Mesendoderm (in vitro differentiated cells): Measurements from ENCODE around the gene SPECC1.

Experiments
- DNase-seq: peaks from one replicate; pipeline ENCODE4 v3.0.0; 2013
- H2AK5ac ChIP-seq: 2 replicates; pipeline ENCODE4 v1.6.1; 2013; ENCODE audit warnings: low read length, inconsistent platforms
- H2BK120ac ChIP-seq: 2 replicates; pipeline ENCODE4 v1.6.1; 2013; ENCODE audit warnings: low read depth, mild to moderate bottlenecking, low read length, moderate library complexity, mixed read lengths
- H2BK15ac ChIP-seq: replicated peaks from 2 replicates; pipeline ENCODE4 v1.6.1; 2013; ENCODE audit warnings: low read depth, mild to moderate bottlenecking, moderate library complexity
- H2BK5ac ChIP-seq: 2 replicates; pipeline ENCODE4 v1.6.1; 2013; ENCODE audit warnings: low read length, inconsistent platforms
- H3K18ac ChIP-seq: 2 replicates; pipeline ENCODE4 v1.6.1; 2013; ENCODE audit warnings: mild to moderate bottlenecking, low read length, mixed read lengths
- H3K23ac ChIP-seq: one replicate; pipeline ENCODE4 v1.6.1; 2013; ENCODE audit warnings: low read length
- H3K27ac ChIP-seq: 2 replicates; pipeline ENCODE4 v1.5.1; 2013; ENCODE audit warnings: low read depth, mild to moderate bottlenecking, inconsistent platforms, low read length, moderate library complexity
- H3K27me3 ChIP-seq: 2 replicates; pipeline ENCODE4 v1.6.1; 2013; ENCODE audit warnings: low read length, control low read depth, mild to moderate bottlenecking, inconsistent platforms; ENCODE audit not compliant: insufficient read depth, poor library complexity
- H3K36me3 ChIP-seq: 2 replicates; pipeline ENCODE4 v1.6.1; 2013; ENCODE audit warnings: low read length, inconsistent platforms; ENCODE audit not compliant: control insufficient read depth, insufficient read depth
- H3K4ac ChIP-seq: one replicate; pipeline ENCODE4 v1.6.1; 2013; ENCODE audit warnings: low read depth, mild to moderate bottlenecking, low read length, moderate library complexity
- H3K4me1 ChIP-seq: 2 replicates; pipeline ENCODE4 v1.6.1; 2013; ENCODE audit warnings: low read depth, low read length, inconsistent platforms; ENCODE audit not compliant: control insufficient read depth
- H3K4me2 ChIP-seq: 2 replicates; pipeline ENCODE4 v1.6.1; 2013; ENCODE audit warnings: low read length
- H3K4me3 ChIP-seq: 2 replicates; pipeline ENCODE4 v1.5.1; 2013; ENCODE audit warnings: mild to moderate bottlenecking, low read length
- H3K56ac ChIP-seq: one replicate; pipeline ENCODE4 v1.6.1; 2013; ENCODE audit warnings: low read length
- H3K79me1 ChIP-seq: 2 replicates; pipeline ENCODE4 v1.6.1; 2013; ENCODE audit warnings: low read length, inconsistent platforms
- H3K79me2 ChIP-seq: 2 replicates; pipeline ENCODE4 v1.6.1; 2013; ENCODE audit warnings: mild to moderate bottlenecking, low read length; ENCODE audit not compliant: control insufficient read depth, insufficient read depth
- H3K9ac ChIP-seq: 2 replicates; pipeline ENCODE4 v1.6.1; 2013; ENCODE audit warnings: low read length, inconsistent platforms
- H4K5ac ChIP-seq: one replicate; pipeline ENCODE4 v1.6.1; 2013; ENCODE audit warnings: low read length
- H4K8ac ChIP-seq: one replicate; pipeline ENCODE4 v1.6.1; 2013; ENCODE audit warnings: low read depth, mild to moderate bottlenecking, control low read depth, low read length, moderate library complexity
- WGBS: extraction: QIAGEN DNeasy Blood & Tissue Kit; methylation state at CpG from one replicate; pipeline ENCODE4 v1.1.7; 2013; ENCODE audit warnings: low lambda C conversion rate, missing lambda C conversion rate; ENCODE audit not compliant: insufficient coverage; ENCODE audit errors: extremely low coverage; 5-methylcytosine and 5-hydroxymethylcytosine counted together

The SPECC1 gene

DNA sequence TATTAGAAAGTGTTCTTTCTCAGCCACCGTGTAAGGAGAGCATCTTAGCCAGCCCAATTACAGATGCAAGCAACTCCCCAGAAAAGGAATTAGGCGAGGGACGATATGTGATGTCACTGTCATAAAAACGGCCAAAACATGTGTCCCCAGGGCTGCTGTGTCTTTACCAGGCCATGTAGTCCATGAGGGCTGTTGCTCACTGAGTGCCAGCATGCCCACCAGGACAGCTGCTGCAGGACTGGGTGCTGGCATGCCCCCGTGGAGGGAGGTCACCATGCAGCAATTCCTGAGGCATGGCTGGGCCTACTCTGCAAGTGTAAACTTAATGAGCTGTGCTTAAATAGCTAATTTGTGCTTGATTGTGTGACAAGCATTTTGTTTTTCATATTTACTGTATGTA is 301.3 kb downstream of the SPECC1 start:
- no peak overlapping the region for H3K4ac ChIP-seq
- H2BK120ac ChIP-seq, result no peak overlapping the region
- no peak overlapping the region for H2AK5ac ChIP-seq
- H3K9ac ChIP-seq, result no peak overlapping the region
- no peak overlapping the region for H2BK15ac ChIP-seq
- no peak overlapping the region for H3K4me2 ChIP-seq
- no peak overlapping the region for H3K4me3 ChIP-seq
- H3K56ac ChIP-seq, result no peak overlapping the region
- H4K5ac ChIP-seq, result no peak overlapping the region
- no peak overlapping the region for H4K8ac ChIP-seq
- no peaks in the 10 kb centered on the region for H3K79me1 ChIP-seq
- no peaks in the 10 kb centered on the region for H3K79me2 ChIP-seq
- WGBS, result no CpG with 5 or more reads among the region's 5 CpGs
- no peaks in the 10 kb centered on the region for H3K27me3 ChIP-seq
- H2BK5ac ChIP-seq, result no peak overlapping the region
- H3K23ac ChIP-seq, result no peak overlapping the region
- H3K18ac ChIP-seq, result no peak overlapping the region
- DNase-seq, result no peak
- no peaks in the 10 kb centered on the region for H3K4me1 ChIP-seq
- no peak overlapping the region for H3K27ac ChIP-seq
- no peaks in the 10 kb centered on the region for H3K36me3 ChIP-seq

DNA sequence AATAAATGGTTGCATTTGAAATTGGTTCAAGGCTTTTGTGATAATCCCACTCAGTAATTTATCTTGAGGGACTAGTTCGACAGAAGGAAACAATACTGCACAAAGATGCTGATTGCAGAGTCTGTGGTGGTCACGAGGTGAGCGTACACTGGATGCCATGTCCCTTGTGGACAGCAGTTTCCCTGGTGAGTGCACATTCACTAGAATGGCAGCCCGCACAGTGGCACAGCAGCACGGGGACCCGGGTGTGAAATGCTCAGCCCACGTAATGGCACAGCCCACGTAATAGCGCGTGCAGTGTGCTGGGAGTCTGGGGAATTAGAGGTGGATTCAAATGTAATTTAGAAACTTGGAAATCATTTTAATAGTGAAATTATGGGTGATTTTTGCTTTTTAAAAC is 304.1 kb downstream of the SPECC1 start:
- H3K9ac ChIP-seq, result no peak overlapping the region
- no peak overlapping the region for H2AK5ac ChIP-seq
- H3K27me3 ChIP-seq, result no peaks in the 10 kb centered on the region
- WGBS, result no CpG with 5 or more reads among the region's 10 CpGs
- H3K4me2 ChIP-seq, result no peak overlapping the region
- H4K8ac ChIP-seq, result no peak overlapping the region
- H3K79me2 ChIP-seq, result no peaks in the 10 kb centered on the region
- no peaks in the 10 kb centered on the region for H3K4me1 ChIP-seq
- H3K18ac ChIP-seq, result no peak overlapping the region
- H2BK15ac ChIP-seq, result no peak overlapping the region
- no peaks in the 10 kb centered on the region for H3K36me3 ChIP-seq
- no peak overlapping the region for H3K4me3 ChIP-seq
- DNase-seq, result no peak
- H3K56ac ChIP-seq, result no peak overlapping the region
- H3K4ac ChIP-seq, result no peak overlapping the region
- no peak overlapping the region for H2BK5ac ChIP-seq
- H2BK120ac ChIP-seq, result no peak overlapping the region
- no peaks in the 10 kb centered on the region for H3K79me1 ChIP-seq
- H4K5ac ChIP-seq, result no peak overlapping the region
- no peak overlapping the region for H3K27ac ChIP-seq
- no peak overlapping the region for H3K23ac ChIP-seq

DNA sequence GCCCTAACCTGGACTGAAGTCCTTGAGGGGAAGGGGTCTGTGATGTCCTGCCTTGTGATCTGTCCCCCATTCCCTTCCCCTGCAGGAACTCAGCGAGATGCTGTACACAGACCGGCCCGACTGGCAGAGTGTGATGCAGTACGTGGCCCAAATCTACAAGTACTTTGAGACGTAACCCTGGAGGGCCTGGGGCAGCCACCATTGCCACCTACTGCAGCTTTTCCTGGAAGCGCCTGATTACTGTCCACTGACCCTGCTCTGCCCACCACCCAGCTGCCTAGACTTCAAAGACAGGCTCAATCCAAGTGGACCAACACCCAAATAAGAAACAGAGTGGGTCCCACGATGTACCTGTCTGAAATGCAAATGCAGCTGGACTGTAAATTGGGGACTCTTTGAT is 304.7 kb downstream of the SPECC1 start:
- H3K4me1 ChIP-seq, result no peaks in the 10 kb centered on the region
- no peak overlapping the region for H3K9ac ChIP-seq
- no peak overlapping the region for H4K8ac ChIP-seq
- H3K18ac ChIP-seq, result no peak overlapping the region
- no peak overlapping the region for H2BK5ac ChIP-seq
- WGBS, result no CpG with 5 or more reads among the region's 7 CpGs
- DNase-seq, result no peak
- H4K5ac ChIP-seq, result no peak overlapping the region
- no peak overlapping the region for H3K56ac ChIP-seq
- H3K79me2 ChIP-seq, result no peaks in the 10 kb centered on the region
- H3K36me3 ChIP-seq, result no peaks in the 10 kb centered on the region
- H3K79me1 ChIP-seq, result no peaks in the 10 kb centered on the region
- H3K27me3 ChIP-seq, result no peaks in the 10 kb centered on the region
- no peak overlapping the region for H3K23ac ChIP-seq
- H3K4me2 ChIP-seq, result no peak overlapping the region
- H3K4ac ChIP-seq, result no peak overlapping the region
- H2AK5ac ChIP-seq, result no peak overlapping the region
- no peak overlapping the region for H2BK15ac ChIP-seq
- H2BK120ac ChIP-seq, result no peak overlapping the region
- H3K27ac ChIP-seq, result no peak overlapping the region
- H3K4me3 ChIP-seq, result no peak overlapping the region

DNA sequence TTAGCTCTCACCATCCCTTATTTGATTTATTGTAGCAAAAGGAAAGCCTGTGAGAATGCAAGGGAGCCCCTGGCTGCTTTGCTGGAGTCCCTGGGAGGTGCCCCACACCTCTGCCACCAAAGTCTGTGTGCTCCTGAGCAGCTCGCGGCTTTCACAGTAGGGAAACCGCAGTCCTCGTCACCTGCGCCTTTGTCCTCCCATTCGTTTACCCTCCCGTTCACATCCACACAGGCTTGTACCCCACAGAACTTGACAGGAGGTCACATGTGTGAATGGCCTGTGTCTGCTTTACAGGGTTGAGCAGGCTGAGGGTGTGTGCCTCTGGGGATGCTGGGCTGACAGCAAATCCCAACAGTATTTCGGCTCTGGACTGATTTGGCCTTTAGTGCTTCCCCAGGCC is 305.7 kb downstream of the SPECC1 start:
- no peak overlapping the region for H4K5ac ChIP-seq
- no peak overlapping the region for H3K4me3 ChIP-seq
- no peak overlapping the region for H2BK15ac ChIP-seq
- no peak overlapping the region for H3K27ac ChIP-seq
- H3K56ac ChIP-seq, result no peak overlapping the region
- no peak overlapping the region for H3K4me2 ChIP-seq
- no peak for DNase-seq
- no peaks in the 10 kb centered on the region for H3K36me3 ChIP-seq
- no peaks in the 10 kb centered on the region for H3K79me1 ChIP-seq
- H2BK5ac ChIP-seq, result no peak overlapping the region
- H4K8ac ChIP-seq, result no peak overlapping the region
- H3K4ac ChIP-seq, result no peak overlapping the region
- no peak overlapping the region for H2AK5ac ChIP-seq
- no peak overlapping the region for H3K23ac ChIP-seq
- H3K79me2 ChIP-seq, result no peaks in the 10 kb centered on the region
- WGBS, result no CpG with 5 or more reads among the region's 8 CpGs
- no peak overlapping the region for H3K9ac ChIP-seq
- H3K4me1 ChIP-seq, result no peaks in the 10 kb centered on the region
- H3K18ac ChIP-seq, result no peak overlapping the region
- no peak overlapping the region for H2BK120ac ChIP-seq
- no peaks in the 10 kb centered on the region for H3K27me3 ChIP-seq

DNA sequence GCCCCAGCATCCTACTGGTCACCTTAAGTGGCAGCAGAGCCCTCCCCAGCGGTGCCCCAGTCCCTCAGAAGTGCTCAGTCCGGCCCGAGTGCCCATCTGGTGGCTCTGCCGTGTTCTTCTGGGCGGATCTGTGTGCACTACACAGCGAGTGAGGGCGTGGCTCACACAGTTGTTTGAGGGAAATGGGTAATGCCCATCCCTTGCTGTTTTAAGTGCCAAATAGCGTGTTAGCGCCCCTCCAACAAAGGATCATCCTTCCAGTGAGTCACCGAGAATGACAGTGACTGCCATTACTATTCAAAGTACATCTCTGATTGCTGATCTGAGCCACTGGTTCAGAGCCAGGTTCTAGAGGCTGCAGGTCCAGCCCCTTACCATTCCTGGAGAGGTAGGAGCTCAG is 306.2 kb downstream of the SPECC1 start:
- no peak overlapping the region for H3K56ac ChIP-seq
- no peaks in the 10 kb centered on the region for H3K79me2 ChIP-seq
- no peak overlapping the region for H3K4me3 ChIP-seq
- no peaks in the 10 kb centered on the region for H3K36me3 ChIP-seq
- no peak overlapping the region for H4K5ac ChIP-seq
- no peak for DNase-seq
- H3K4me1 ChIP-seq, result no peaks in the 10 kb centered on the region
- no peak overlapping the region for H2BK15ac ChIP-seq
- no peak overlapping the region for H3K9ac ChIP-seq
- H3K18ac ChIP-seq, result no peak overlapping the region
- H3K27ac ChIP-seq, result no peak overlapping the region
- H3K4me2 ChIP-seq, result no peak overlapping the region
- no peak overlapping the region for H3K23ac ChIP-seq
- H3K27me3 ChIP-seq, result no peaks in the 10 kb centered on the region
- no peaks in the 10 kb centered on the region for H3K79me1 ChIP-seq
- no peak overlapping the region for H2BK120ac ChIP-seq
- no peak overlapping the region for H3K4ac ChIP-seq
- no peak overlapping the region for H4K8ac ChIP-seq
- no peak overlapping the region for H2BK5ac ChIP-seq
- no peak overlapping the region for H2AK5ac ChIP-seq
- no CpG with 5 or more reads among the region's 10 CpGs for WGBS

DNA sequence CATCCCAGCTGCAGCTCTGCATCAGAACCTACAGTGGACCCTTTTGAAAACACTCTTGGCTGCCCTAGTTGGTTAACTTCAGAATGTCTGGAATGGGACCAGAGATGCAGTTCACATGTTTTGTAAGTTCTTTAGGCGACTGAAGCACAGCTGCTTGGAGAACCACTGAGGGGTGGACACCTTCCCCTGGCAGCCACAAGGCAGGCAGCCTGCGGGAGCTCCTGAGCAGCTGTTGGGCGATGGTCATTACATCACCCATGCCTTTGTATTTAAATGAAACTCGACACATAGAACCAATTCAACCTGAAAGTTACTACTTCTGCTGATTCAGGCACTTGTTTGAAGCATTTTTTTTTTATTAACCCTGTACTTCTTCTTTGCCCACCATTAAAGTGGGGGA is 306.7 kb downstream of the SPECC1 start:
- Histone ChIP-seq H3K23ac (no peak overlapping the region), H3K79me2 (no peaks in the 10 kb centered on the region), H3K4me2 (no peak overlapping the region), H2BK15ac (no peak overlapping the region), H4K5ac (no peak overlapping the region), H2AK5ac (no peak overlapping the region), H2BK5ac (no peak overlapping the region), H3K4me3 (no peak overlapping the region), H3K4ac (no peak overlapping the region), H3K27me3 (no peaks in the 10 kb centered on the region), H2BK120ac (no peak overlapping the region), H3K56ac (no peak overlapping the region), H3K79me1 (no peaks in the 10 kb centered on the region), H3K27ac (no peak overlapping the region), H3K18ac (no peak overlapping the region), H3K36me3 (no peaks in the 10 kb centered on the region), H4K8ac (no peak overlapping the region), H3K4me1 (no peaks in the 10 kb centered on the region), H3K9ac (no peak overlapping the region)
- DNase-seq, result peak; percentile 65
- no CpG with 5 or more reads among the region's 4 CpGs for WGBS
